Omental fat pad (tissue), 4 donors: ENCODE measurements around the gene GFRA3. TPM values are rescaled to one million over a fixed set of nuclear protein-coding genes. Genes with fewer than 3 reads are reported as not detected.

Source experiments
- ATAC-seq: fragments of 150-250 bp; one replicate; pipeline ENCODE4 v1.9.1; 2016; ENCODE audit warnings: mild to moderate bottlenecking, moderate library complexity; ENCODE audit not compliant: low FRiP score
- DNase-seq: peaks from one replicate; pipeline ENCODE4 v3.0.0-alpha.2; 2019; ENCODE audit warnings: low spot score
- CTCF ChIP-seq, 3 donors: fragments of 450-650 bp; IDR thresholded peaks; one replicate each; pipeline ENCODE4 v1.5.1; 2016 to 2017; ENCODE audit warnings: antibody characterized with exemption in 3 of 3, mild to moderate bottlenecking in 3 of 3, moderate library complexity in 2 of 3
- total RNA-seq, 4 donors: library from RNA; depleted of rRNA; stranded (reverse); fragments of >200 nt; gene quantifications; one replicate each; pipeline ENCODE4 v1.1.0, GENCODE V29; 2016

The GFRA3 gene
- total RNA-seq, 4 donors from 2014 or later: 1.3 TPM; not detected in 3

- no peak for ATAC-seq
Observed at GRCh38 chr5:138238034-138238433, 36.4 kb downstream of the GFRA3 start.

GRCh38 chr5:138234651-138235050 is 39.8 kb downstream of the GFRA3 start:
- DNase-seq (no peak), ATAC-seq (no peak)
- no peak for TF ChIP-seq CTCF (IDR thresholded peaks at IDR 0.05)

More at GRCh38 chr5:138238034-138238433, 36.4 kb downstream of the GFRA3 start:
- TF ChIP-seq CTCF (IDR thresholded peaks at IDR 0.05): no peak
- no peak for DNase-seq

GRCh38 chr5:138233280-138233679 is 41.1 kb downstream of the GFRA3 start:
- DNase-seq (no peak), ATAC-seq (no peak)
- TF ChIP-seq CTCF (IDR thresholded peaks at IDR 0.05): no peak

- no peak for ATAC-seq
- TF ChIP-seq CTCF (IDR thresholded peaks at IDR 0.05): no peak
- no peak for DNase-seq
Observed at GRCh38 chr5:138230981-138231589, 43.3 kb downstream of the GFRA3 start.

GRCh38 chr5:138230261-138230660 is 44.2 kb downstream of the GFRA3 start:
- DNase-seq (no peak), ATAC-seq (no peak)
- TF ChIP-seq CTCF (IDR thresholded peaks at IDR 0.05): no peak

- DNase-seq (no peak), ATAC-seq (no peak)
- TF ChIP-seq CTCF (IDR thresholded peaks at IDR 0.05): no peak
Observed at GRCh38 chr5:138229387-138229786, 45.0 kb downstream of the GFRA3 start.

GRCh38 chr5:138226910-138227309 is 47.5 kb downstream of the GFRA3 start:
- ATAC-seq: no peak

More at GRCh38 chr5:138226910-138227309, 47.5 kb downstream of the GFRA3 start:
- no peak for TF ChIP-seq CTCF (IDR thresholded peaks at IDR 0.05)
- DNase-seq: no peak
